T-helper 1 cell (primary cell): ENCODE measurements around the gene COCH.
"Not testable (repeated sequence)": the region's sequence is repeated elsewhere in the genome, so short reads cannot be mapped to it uniquely, and the experiment has no call there.

Source experiments
- DNase-seq, 5 donors: peaks; one replicate each; pipeline ENCODE4 v3.0.0-alpha.2; 2012 to 2020

COCH gene

GRCh38 chr14:30876692-30877091 is 2.3 kb downstream of the COCH start:
- DNase-seq: no peak

GRCh38 chr14:30882431-30882830 is 8.1 kb downstream of the COCH start:
- DNase-seq: no peak

GRCh38 chr14:30883508-30884294 is 9.3 kb downstream of the COCH start:
- DNase-seq: peak in 1 of 5 donors; percentile 40

- no peak for DNase-seq
Observed at GRCh38 chr14:30884901-30885300, 10.5 kb downstream of the COCH start.

- DNase-seq: no peak
Observed at GRCh38 chr14:30885840-30886740, 11.7 kb downstream of the COCH start.

- DNase-seq: no peak
Observed at GRCh38 chr14:30888480-30889243, 14.3 kb downstream of the COCH start.

GRCh38 chr14:30889244-30889594 is 14.9 kb downstream of the COCH start:
- DNase-seq: no peak

- no peak for DNase-seq
Observed at GRCh38 chr14:30893819-30894218, 19.5 kb downstream of the COCH start.

GRCh38 chr14:30894923-30895515 is 20.7 kb downstream of the COCH start:
- DNase-seq: no peak

GRCh38 chr14:30896435-30896834 is 22.1 kb downstream of the COCH start:
- no peak for DNase-seq

- DNase-seq: not testable (repeated sequence)
Observed at GRCh38 chr14:30897121-30897520, 22.8 kb downstream of the COCH start.

- no peak for DNase-seq
Observed at GRCh38 chr14:30903285-30904124, 29.1 kb downstream of the COCH start.

GRCh38 chr14:30906752-30907658 is 32.6 kb downstream of the COCH start:
- no peak for DNase-seq

- DNase-seq: no peak
Observed at GRCh38 chr14:30907659-30908057, 33.3 kb downstream of the COCH start.

- DNase-seq: no peak
Observed at GRCh38 chr14:30908826-30909225, 34.5 kb downstream of the COCH start.

- DNase-seq: no peak
Observed at GRCh38 chr14:30914812-30915211, 40.5 kb downstream of the COCH start.

GRCh38 chr14:30915596-30915995 is 41.2 kb downstream of the COCH start:
- no peak for DNase-seq

GRCh38 chr14:30921305-30921704 is 46.9 kb downstream of the COCH start:
- peak in 1 of 5 donors; percentile 56 for DNase-seq

- no peak for DNase-seq
Observed at GRCh38 chr14:30921788-30922187, 47.4 kb downstream of the COCH start.

GRCh38 chr14:30925254-30925653 is 50.9 kb downstream of the COCH start:
- DNase-seq: no peak

GRCh38 chr14:30928462-30928861 is 54.1 kb downstream of the COCH start:
- DNase-seq: no peak
